Chondrocyte (in vitro differentiated cells): Measurements from ENCODE around the gene ABCE1. TPM values are rescaled to one million over a fixed set of nuclear protein-coding genes. Genes with fewer than 3 reads are reported as not detected.

Experiments used
- DNase-seq: peaks from one replicate; pipeline ENCODE4 v3.0.0; 2021; ENCODE audit warnings: mixed read lengths, low spot score
- H3K27ac Mint-ChIP-seq: one replicate; pipeline ENCODE4 v1.8.0; 2021; ENCODE audit warnings: mild to moderate bottlenecking, moderate library complexity, mixed read lengths; ENCODE audit not compliant: unreplicated experiment
- H3K27me3 Mint-ChIP-seq: 2 replicates; pipeline ENCODE4 v1.8.0; 2021; ENCODE audit warnings: low read depth, mixed read lengths
- H3K36me3 Mint-ChIP-seq: 2 replicates; pipeline ENCODE4 v1.8.0; 2021; ENCODE audit warnings: low read depth, mixed read lengths
- H3K4me1 Mint-ChIP-seq: 2 replicates; pipeline ENCODE4 v1.8.0; 2021; ENCODE audit warnings: low read depth, mild to moderate bottlenecking, mixed read lengths
- H3K4me3 Mint-ChIP-seq: one replicate; pipeline ENCODE4 v1.8.0; 2021; ENCODE audit warnings: mild to moderate bottlenecking, moderate library complexity, mixed read lengths; ENCODE audit not compliant: unreplicated experiment
- H3K9me3 Mint-ChIP-seq: 2 replicates; pipeline ENCODE4 v1.8.0; 2021; ENCODE audit warnings: low read depth, mixed read lengths
- total RNA-seq: library from RNA; stranded (reverse); gene quantifications from 3 replicates; pipeline ENCODE4 v1.2.1, GENCODE V29; 2021
- TF ChIP-seq, protein P1 (sequence below): fragments of 200-600 bp; sonication (generic); IDR thresholded peaks from 2 replicates; pipeline ENCODE4 v1.5.0; 2021; ENCODE audit warnings: antibody characterized with exemption, mild to moderate bottlenecking, moderate library complexity

Gene ABCE1
- total RNA-seq, 1 donor from 2014 or later, result 48.8 TPM

DNA sequence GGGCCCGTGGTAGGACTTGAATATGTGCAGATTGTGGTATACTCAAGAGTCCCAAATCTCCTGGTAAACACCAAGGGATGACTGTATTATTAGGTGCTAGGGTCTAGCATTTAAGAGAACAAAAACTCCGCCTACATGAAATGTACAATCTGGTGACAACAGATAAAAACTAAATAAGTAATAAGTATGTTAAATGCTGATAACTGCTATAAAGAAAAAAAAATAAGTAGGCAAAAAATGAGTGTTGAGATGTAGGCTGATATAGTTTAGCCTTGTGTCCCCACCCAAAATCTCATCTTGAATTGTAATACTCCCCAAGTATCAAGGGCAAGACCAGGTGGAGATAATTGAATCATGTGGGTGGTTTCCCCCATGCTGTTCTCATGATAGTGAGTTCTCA, 58.9 kb downstream of the ABCE1 start:
- Mint-ChIP-seq H3K36me3 (peaks cover 14% of the 10 kb centered on the region), H3K4me3 (no peak overlapping the region), H3K27me3 (no peaks in the 10 kb centered on the region), H3K27ac (no peak overlapping the region), H3K4me1 (peaks cover 4% of the 10 kb centered on the region), H3K9me3 (no peaks in the 10 kb centered on the region)
- TF ChIP-seq, protein P1, sequence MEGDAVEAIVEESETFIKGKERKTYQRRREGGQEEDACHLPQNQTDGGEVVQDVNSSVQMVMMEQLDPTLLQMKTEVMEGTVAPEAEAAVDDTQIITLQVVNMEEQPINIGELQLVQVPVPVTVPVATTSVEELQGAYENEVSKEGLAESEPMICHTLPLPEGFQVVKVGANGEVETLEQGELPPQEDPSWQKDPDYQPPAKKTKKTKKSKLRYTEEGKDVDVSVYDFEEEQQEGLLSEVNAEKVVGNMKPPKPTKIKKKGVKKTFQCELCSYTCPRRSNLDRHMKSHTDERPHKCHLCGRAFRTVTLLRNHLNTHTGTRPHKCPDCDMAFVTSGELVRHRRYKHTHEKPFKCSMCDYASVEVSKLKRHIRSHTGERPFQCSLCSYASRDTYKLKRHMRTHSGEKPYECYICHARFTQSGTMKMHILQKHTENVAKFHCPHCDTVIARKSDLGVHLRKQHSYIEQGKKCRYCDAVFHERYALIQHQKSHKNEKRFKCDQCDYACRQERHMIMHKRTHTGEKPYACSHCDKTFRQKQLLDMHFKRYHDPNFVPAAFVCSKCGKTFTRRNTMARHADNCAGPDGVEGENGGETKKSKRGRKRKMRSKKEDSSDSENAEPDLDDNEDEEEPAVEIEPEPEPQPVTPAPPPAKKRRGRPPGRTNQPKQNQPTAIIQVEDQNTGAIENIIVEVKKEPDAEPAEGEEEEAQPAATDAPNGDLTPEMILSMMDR, result no peak
- DNase-seq, result no peak

DNA sequence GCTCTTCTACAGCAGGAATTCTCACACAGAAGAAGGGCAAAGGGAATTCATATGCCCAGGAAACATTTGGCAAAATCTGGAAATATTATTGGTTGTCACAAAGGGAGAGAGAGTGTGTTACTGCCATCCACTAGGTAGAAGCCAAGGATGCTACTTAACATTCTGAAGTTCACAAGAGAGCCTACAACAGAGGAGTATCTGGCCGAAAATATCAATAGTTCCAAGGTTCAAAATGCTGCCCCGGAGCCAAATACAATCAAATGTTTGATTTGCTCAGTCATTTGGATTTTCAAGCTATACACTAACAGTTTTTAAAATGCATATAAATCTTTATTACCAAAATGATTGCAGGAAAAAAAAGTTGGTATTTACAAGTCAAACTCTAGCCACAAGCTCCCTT, 63.4 kb downstream of the ABCE1 start:
- TF ChIP-seq, protein P1, result no peak
- Mint-ChIP-seq H3K27me3 (no peaks in the 10 kb centered on the region), H3K9me3 (no peaks in the 10 kb centered on the region), H3K4me1 (no peaks in the 10 kb centered on the region), H3K4me3 (no peak overlapping the region), H3K27ac (no peak overlapping the region), H3K36me3 (peaks cover 12% of the 10 kb centered on the region)
- DNase-seq, result no peak

DNA sequence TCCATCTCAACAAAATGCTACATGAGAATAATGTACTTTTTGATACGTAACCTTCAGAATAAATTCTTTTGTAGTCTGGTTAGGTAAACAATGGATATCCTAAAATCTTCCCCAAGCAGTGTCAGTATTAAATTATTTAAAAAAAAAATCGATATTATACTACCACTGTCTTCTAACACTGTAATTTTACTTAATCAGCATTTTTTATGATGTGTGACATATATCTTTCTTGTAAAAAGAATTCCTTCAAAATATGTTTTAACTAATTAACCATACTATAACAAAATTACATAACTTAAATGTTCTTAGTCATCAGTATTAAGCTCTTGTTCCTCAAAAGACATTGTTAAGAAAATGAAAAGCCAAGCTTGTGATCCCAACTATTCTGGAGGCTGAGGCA, 69.8 kb downstream of the ABCE1 start:
- no peak overlapping the region for H3K4me3 Mint-ChIP-seq
- H3K27ac Mint-ChIP-seq, result no peak overlapping the region
- H3K9me3 Mint-ChIP-seq, result no peaks in the 10 kb centered on the region
- no peak for DNase-seq
- TF ChIP-seq, protein P1, result no peak
- no peaks in the 10 kb centered on the region for H3K27me3 Mint-ChIP-seq
- peaks cover 7% of the 10 kb centered on the region for H3K4me1 Mint-ChIP-seq
- peaks cover 19% of the 10 kb centered on the region for H3K36me3 Mint-ChIP-seq

DNA sequence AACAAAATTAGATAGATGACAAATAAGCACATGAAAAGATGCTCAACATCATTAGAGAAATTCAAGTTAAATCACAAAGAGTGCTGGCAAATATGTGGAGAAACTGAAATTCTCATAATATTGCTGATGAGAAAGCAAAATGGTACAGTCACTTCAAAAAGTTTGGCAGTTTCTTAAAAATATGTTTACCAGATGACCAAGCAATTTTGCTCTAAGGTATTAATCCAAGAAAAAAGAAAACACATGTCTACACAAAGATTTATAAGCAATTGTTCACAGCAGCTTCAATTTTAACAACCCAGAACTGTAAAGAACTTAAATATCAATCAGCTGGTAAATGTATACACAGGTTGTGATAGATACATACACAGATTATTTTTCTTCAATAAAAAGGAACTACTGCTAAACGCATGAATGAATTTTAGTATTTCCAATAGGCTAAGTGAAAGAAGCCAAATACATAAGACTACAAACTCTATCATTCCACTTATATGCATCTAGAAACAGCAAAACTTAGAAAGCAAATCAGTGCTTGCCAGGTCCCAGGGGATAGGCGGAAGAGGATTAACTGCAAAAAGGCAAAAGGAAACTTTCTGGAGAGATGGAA, 70.6 kb downstream of the ABCE1 start:
- no peaks in the 10 kb centered on the region for H3K27me3 Mint-ChIP-seq
- DNase-seq, result no peak
- H3K4me3 Mint-ChIP-seq, result no peak overlapping the region
- H3K27ac Mint-ChIP-seq, result no peak overlapping the region
- peaks cover 19% of the 10 kb centered on the region for H3K36me3 Mint-ChIP-seq
- H3K9me3 Mint-ChIP-seq, result no peaks in the 10 kb centered on the region
- TF ChIP-seq, protein P1, result no peak
- H3K4me1 Mint-ChIP-seq, result peaks cover 8% of the 10 kb centered on the region

DNA sequence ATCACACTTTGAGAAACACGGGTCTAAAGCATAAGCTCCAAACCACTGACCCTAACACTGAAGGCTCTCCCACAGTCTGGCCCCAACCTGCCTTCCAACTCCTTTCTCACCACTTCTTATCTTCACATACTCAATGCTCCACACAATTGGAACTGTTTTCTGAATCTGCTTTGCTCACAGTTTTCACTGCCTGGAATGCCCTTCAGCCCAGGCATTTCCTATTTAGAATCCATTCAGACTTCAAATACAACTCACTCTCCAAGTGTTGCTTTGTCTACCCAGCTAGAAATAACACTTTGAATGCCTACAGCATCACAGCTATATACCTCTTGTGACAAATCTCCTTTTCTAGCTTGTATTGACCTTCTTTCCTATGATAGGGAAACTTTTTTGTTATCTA, 72.1 kb downstream of the ABCE1 start:
- no peak overlapping the region for H3K27ac Mint-ChIP-seq
- TF ChIP-seq, protein P1, result no peak
- H3K4me1 Mint-ChIP-seq, result peaks cover 15% of the 10 kb centered on the region
- H3K36me3 Mint-ChIP-seq, result peaks cover 21% of the 10 kb centered on the region
- no peak for DNase-seq
- no peaks in the 10 kb centered on the region for H3K9me3 Mint-ChIP-seq
- no peaks in the 10 kb centered on the region for H3K27me3 Mint-ChIP-seq
- no peak overlapping the region for H3K4me3 Mint-ChIP-seq
